Measurements from ENCODE around the gene CFAP46. TPM values are rescaled to one million over a fixed set of nuclear protein-coding genes. Genes with fewer than 3 reads are reported as not detected.

Gene CFAP46
- total RNA-seq, 1 donor from 2014 or later, result 1.3 TPM

DNA sequence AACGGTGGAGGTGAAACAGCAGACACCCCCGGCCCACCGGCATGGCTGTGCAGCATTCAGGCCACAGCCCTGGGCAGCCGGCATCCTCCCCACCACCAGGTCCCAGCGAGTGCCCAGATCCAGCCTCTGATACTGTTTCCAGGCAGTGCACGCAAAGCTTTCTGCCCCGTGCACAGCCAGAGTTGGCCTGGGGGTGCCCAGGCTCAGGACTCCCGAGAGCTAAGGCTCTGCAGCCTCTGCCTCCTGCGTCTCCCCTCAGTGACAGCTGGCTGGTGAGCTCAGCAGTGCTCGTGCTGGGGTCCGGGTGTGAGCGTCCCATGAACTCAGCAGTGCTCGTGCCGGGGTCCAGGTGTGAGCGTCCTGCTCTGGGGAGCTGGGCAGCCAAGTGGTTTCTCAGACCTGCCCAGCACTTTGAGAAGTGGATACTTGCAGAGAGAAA, 65.4 kb downstream of the CFAP46 start:
- Histone ChIP-seq H3K9ac (ENCODE audit: low read length) (no peak overlapping the region), H3K4me3 (ENCODE audit: insufficient read depth, low read depth, low read length) (no peak overlapping the region), H4K20me1 (ENCODE audit: insufficient read depth, low read length) (no peaks in the 10 kb centered on the region), H3K4me2 (ENCODE audit: low read length) (no peak overlapping the region), H3K27ac (ENCODE audit: low read depth, low read length) (no peak overlapping the region), H2AFZ (ENCODE audit: low read depth, low read length) (no peak overlapping the region), H3K9me3 (ENCODE audit: insufficient read depth, low read depth, low read length) (no peaks in the 10 kb centered on the region), H3K79me2 (ENCODE audit: insufficient read depth, low read length) (no peaks in the 10 kb centered on the region), H3K36me3 (ENCODE audit: insufficient read depth, low read length) (no peaks in the 10 kb centered on the region), H3K27me3 (ENCODE audit: insufficient read depth, low read length) (no peaks in the 10 kb centered on the region), H3K4me1 (ENCODE audit: insufficient read depth, low read length) (no peaks in the 10 kb centered on the region)
- TF ChIP-seq, protein P1, sequence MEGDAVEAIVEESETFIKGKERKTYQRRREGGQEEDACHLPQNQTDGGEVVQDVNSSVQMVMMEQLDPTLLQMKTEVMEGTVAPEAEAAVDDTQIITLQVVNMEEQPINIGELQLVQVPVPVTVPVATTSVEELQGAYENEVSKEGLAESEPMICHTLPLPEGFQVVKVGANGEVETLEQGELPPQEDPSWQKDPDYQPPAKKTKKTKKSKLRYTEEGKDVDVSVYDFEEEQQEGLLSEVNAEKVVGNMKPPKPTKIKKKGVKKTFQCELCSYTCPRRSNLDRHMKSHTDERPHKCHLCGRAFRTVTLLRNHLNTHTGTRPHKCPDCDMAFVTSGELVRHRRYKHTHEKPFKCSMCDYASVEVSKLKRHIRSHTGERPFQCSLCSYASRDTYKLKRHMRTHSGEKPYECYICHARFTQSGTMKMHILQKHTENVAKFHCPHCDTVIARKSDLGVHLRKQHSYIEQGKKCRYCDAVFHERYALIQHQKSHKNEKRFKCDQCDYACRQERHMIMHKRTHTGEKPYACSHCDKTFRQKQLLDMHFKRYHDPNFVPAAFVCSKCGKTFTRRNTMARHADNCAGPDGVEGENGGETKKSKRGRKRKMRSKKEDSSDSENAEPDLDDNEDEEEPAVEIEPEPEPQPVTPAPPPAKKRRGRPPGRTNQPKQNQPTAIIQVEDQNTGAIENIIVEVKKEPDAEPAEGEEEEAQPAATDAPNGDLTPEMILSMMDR (IDR thresholded peaks at IDR 0.05; ENCODE audit: insufficient read depth, low read depth, low read length), result no peak
- TF ChIP-seq EZH2 (IDR thresholded peaks at IDR 0.05; ENCODE audit: insufficient read depth, low read length), result no peak
- no peak for FAIRE-seq
- Mint-ChIP-seq H3K4me3 (ENCODE audit: unreplicated experiment) (no peak overlapping the region), H3K9me3 (ENCODE audit: unreplicated experiment) (peaks cover 7% of the 10 kb centered on the region), H3K36me3 (ENCODE audit: low read depth, unreplicated experiment) (no peaks in the 10 kb centered on the region), H3K27me3 (ENCODE audit: low read depth, unreplicated experiment) (peaks cover 43% of the 10 kb centered on the region), H3K27ac (ENCODE audit: unreplicated experiment) (no peak overlapping the region), H3K4me1 (ENCODE audit: low read depth, unreplicated experiment) (no peaks in the 10 kb centered on the region)
- no peak for DNase-seq (ENCODE audit: low read depth)

DNA sequence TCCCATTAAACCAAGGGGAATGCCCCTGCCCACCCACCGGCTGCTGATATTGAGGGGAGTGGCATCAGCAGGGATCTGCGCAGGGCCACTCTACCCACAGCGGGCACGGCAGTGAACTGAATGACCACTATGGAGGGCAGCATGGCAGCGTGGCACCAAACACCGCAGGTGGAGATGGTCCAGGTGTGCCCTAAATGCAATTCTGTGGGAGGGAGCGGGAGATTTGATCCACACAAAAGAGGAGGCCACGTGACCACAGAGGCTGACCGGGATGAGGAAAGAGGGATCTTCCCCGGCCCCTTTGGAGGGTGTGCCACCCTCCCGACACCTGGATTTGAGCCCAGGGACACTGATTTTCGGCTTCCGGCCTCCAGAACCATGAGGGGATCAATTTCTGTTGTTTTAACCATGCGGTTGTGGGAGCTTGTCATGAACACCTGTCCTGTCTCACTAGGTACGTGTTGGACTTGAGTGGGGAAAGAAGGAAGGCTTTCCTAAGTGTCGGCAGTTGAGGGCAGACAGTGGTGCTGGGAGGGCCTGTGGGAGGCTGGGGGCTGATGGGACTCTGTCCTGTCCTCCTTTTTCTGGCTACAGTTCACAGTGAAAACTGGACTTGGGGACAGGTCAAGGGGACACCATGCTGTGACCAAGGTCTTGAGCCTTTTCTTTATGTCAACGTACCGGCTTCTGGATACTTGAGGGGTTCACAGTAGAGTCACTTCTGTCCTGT, 66.1 kb downstream of the CFAP46 start:
- Histone ChIP-seq H3K4me2 (ENCODE audit: low read length) (no peak overlapping the region), H4K20me1 (ENCODE audit: insufficient read depth, low read length) (no peaks in the 10 kb centered on the region), H3K9me3 (ENCODE audit: insufficient read depth, low read depth, low read length) (no peaks in the 10 kb centered on the region), H3K27me3 (ENCODE audit: insufficient read depth, low read length) (no peaks in the 10 kb centered on the region), H2AFZ (ENCODE audit: low read depth, low read length) (no peak overlapping the region), H3K9ac (ENCODE audit: low read length) (no peak overlapping the region), H3K4me1 (ENCODE audit: insufficient read depth, low read length) (no peaks in the 10 kb centered on the region), H3K79me2 (ENCODE audit: insufficient read depth, low read length) (no peaks in the 10 kb centered on the region), H3K36me3 (ENCODE audit: insufficient read depth, low read length) (no peaks in the 10 kb centered on the region), H3K27ac (ENCODE audit: low read depth, low read length) (no peak overlapping the region), H3K4me3 (ENCODE audit: insufficient read depth, low read depth, low read length) (no peak overlapping the region)
- no peaks in the 10 kb centered on the region for H3K36me3 Mint-ChIP-seq (ENCODE audit: low read depth, unreplicated experiment)
- no peak overlapping the region for H3K4me3 Mint-ChIP-seq (ENCODE audit: unreplicated experiment)
- FAIRE-seq (no peak), DNase-seq (ENCODE audit: low read depth) (no peak)
- no peaks in the 10 kb centered on the region for H3K4me1 Mint-ChIP-seq (ENCODE audit: low read depth, unreplicated experiment)
- no peak for TF ChIP-seq EZH2 (IDR thresholded peaks at IDR 0.05; ENCODE audit: insufficient read depth, low read length)
- TF ChIP-seq, protein P1 (IDR thresholded peaks at IDR 0.05; ENCODE audit: insufficient read depth, low read depth, low read length), result no peak
- H3K27me3 Mint-ChIP-seq (ENCODE audit: low read depth, unreplicated experiment), result peaks cover 46% of the 10 kb centered on the region
- no peak overlapping the region for H3K27ac Mint-ChIP-seq (ENCODE audit: unreplicated experiment)
- H3K9me3 Mint-ChIP-seq (ENCODE audit: unreplicated experiment), result peaks cover 13% of the 10 kb centered on the region

DNA sequence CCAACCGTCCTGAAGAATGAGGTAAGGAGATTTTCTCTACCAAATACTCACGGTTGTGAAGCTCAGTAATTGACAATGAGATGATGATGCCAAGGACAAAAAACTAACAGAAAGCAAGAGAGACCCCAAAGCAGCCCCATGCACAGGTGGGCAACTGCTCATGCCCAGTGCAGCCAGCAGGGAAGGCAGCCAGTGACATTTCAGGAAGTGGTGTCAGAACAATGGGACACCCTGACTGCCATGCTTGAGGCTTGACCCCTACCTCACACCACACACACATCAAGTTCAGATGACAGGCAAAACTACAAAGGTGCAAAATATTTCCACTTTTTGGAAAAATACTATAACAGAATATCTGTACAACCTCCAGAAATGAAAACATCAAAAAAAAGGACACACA, 66.9 kb downstream of the CFAP46 start:
- no peak overlapping the region for H2AFZ ChIP-seq (ENCODE audit: low read depth, low read length)
- Mint-ChIP-seq H3K27me3 (ENCODE audit: low read depth, unreplicated experiment) (peaks cover 46% of the 10 kb centered on the region), H3K4me1 (ENCODE audit: low read depth, unreplicated experiment) (no peaks in the 10 kb centered on the region), H3K27ac (ENCODE audit: unreplicated experiment) (no peak overlapping the region), H3K4me3 (ENCODE audit: unreplicated experiment) (no peak overlapping the region), H3K9me3 (ENCODE audit: unreplicated experiment) (peaks cover 20% of the 10 kb centered on the region), H3K36me3 (ENCODE audit: low read depth, unreplicated experiment) (no peaks in the 10 kb centered on the region)
- H3K79me2 ChIP-seq (ENCODE audit: insufficient read depth, low read length), result no peaks in the 10 kb centered on the region
- no peaks in the 10 kb centered on the region for H4K20me1 ChIP-seq (ENCODE audit: insufficient read depth, low read length)
- FAIRE-seq (no peak), DNase-seq (ENCODE audit: low read depth) (no peak)
- H3K4me3 ChIP-seq (ENCODE audit: insufficient read depth, low read depth, low read length), result no peak overlapping the region
- no peaks in the 10 kb centered on the region for H3K4me1 ChIP-seq (ENCODE audit: insufficient read depth, low read length)
- H3K9me3 ChIP-seq (ENCODE audit: insufficient read depth, low read depth, low read length), result no peaks in the 10 kb centered on the region
- no peaks in the 10 kb centered on the region for H3K27me3 ChIP-seq (ENCODE audit: insufficient read depth, low read length)
- TF ChIP-seq EZH2 (IDR thresholded peaks at IDR 0.05; ENCODE audit: insufficient read depth, low read length), result no peak
- TF ChIP-seq, protein P1 (IDR thresholded peaks at IDR 0.05; ENCODE audit: insufficient read depth, low read depth, low read length), result no peak
- H3K9ac ChIP-seq (ENCODE audit: low read length), result no peak overlapping the region
- no peak overlapping the region for H3K4me2 ChIP-seq (ENCODE audit: low read length)
- no peaks in the 10 kb centered on the region for H3K36me3 ChIP-seq (ENCODE audit: insufficient read depth, low read length)
- no peak overlapping the region for H3K27ac ChIP-seq (ENCODE audit: low read depth, low read length)

All from astrocyte (in vitro differentiated cells and primary cell).